B cell (primary cell): ENCODE data around the gene EBLN1. TPM values are rescaled to one million over a fixed set of nuclear protein-coding genes. Genes with fewer than 3 reads are reported as not detected.

Source experiments
- ATAC-seq: fragments of 200-7000 bp; cut with Tn5 transposase; one replicate; pipeline ENCODE4 v1.10.0; 2021; ENCODE audit warnings: low read depth, mild to moderate bottlenecking, moderate number of reproducible peaks, moderate library complexity
- CTCF ChIA-PET: fragments of 350-600 bp; sonication (Branson Sonifier 250); formaldehyde crosslinking; loops from one replicate; lab custom pipeline; 2021; ENCODE audit warnings: antibody characterized with exemption, inconsistent platforms; lab: Charles Lee
- POLR2A ChIA-PET: fragments of 350-600 bp; sonication (Branson Sonifier 250); formaldehyde crosslinking; loops from one replicate; lab custom pipeline; 2021; ENCODE audit warnings: antibody characterized with exemption; lab: Charles Lee
- DNase-seq: peaks from one replicate; pipeline ENCODE4 v3.0.0; 2013
- H2AFZ ChIP-seq: 2 replicates; pipeline ENCODE4 v1.6.1; 2012; ENCODE audit warnings: mild to moderate bottlenecking, low read depth, low read length; ENCODE audit not compliant: insufficient read depth, poor library complexity, severe bottlenecking
- H3K27ac ChIP-seq, 2 donors: 1 replicate in 1 of 2; 2 replicates in 1 of 2; pipeline ENCODE4 v1.5.1; 2012 to 2013; ENCODE audit warnings: low read length in 2 of 2, mild to moderate bottlenecking in 2 of 2, moderate library complexity in 1 of 2
- H3K27me3 ChIP-seq, 4 experiments: fragments of 200-600 bp in 1 of 4; sonication (generic) in 1 of 4; replicated peaks in 1 of 4; 1 replicate in 2 of 4; 2 replicates in 2 of 4; pipeline versions ENCODE4 v1.6.1 to v1.7.0; 2013 to 2016; ENCODE audit warnings: low read length in 3 of 4, mild to moderate bottlenecking in 2 of 4, mixed read lengths in 1 of 4, moderate library complexity in 1 of 4; ENCODE audit not compliant: insufficient read depth in 4 of 4, control insufficient read depth in 3 of 4; ENCODE audit errors: control extremely low read depth in 1 of 4
- H3K36me3 ChIP-seq, 2 experiments: replicated peaks in 1 of 2; 1 replicate in 1 of 2; 2 replicates in 1 of 2; pipeline versions ENCODE4 v1.6.1 to v1.7.1; 2013; ENCODE audit warnings: low read length in 1 of 2; ENCODE audit not compliant: insufficient read depth in 2 of 2, control insufficient read depth in 1 of 2; ENCODE audit errors: control extremely low read depth in 1 of 2, extremely low read depth in 1 of 2
- H3K4me1 ChIP-seq, 2 donors: fragments of 200-600 bp in 1 of 2; sonication (generic) in 1 of 2; 1 replicate in 1 of 2; 2 replicates in 1 of 2; pipeline versions ENCODE4 v1.5.1 to v1.6.1; 2013 to 2017; ENCODE audit warnings: low read length in 2 of 2; ENCODE audit not compliant: control insufficient read depth in 2 of 2, insufficient read depth in 2 of 2
- H3K4me2 ChIP-seq: replicated peaks from 2 replicates; pipeline ENCODE3; 2012; ENCODE audit warnings: mild to moderate bottlenecking, low read depth, low read length; ENCODE audit not compliant: poor library complexity, severe bottlenecking
- H3K4me3 ChIP-seq, 5 experiments: fragments of 200-600 bp in 1 of 5; sonication (generic) in 1 of 5; 1 replicate in 3 of 5; 2 replicates in 2 of 5; pipeline versions ENCODE4 v1.5.1 to v1.7.0; 2011 to 2016; ENCODE audit warnings: low read length in 4 of 5, mild to moderate bottlenecking in 4 of 5, low read depth in 2 of 5, control low read depth in 1 of 5, moderate library complexity in 1 of 5; ENCODE audit not compliant: insufficient read depth in 1 of 5; ENCODE audit errors: control extremely low read depth in 1 of 5, extremely low read depth in 1 of 5
- H3K79me2 ChIP-seq: fragments of 200-600 bp; sonication (generic); one replicate; pipeline ENCODE4 v1.6.0; 2016; ENCODE audit warnings: low read length; ENCODE audit not compliant: control insufficient read depth, insufficient read depth
- H3K9ac ChIP-seq: fragments of 200-600 bp; sonication (generic); 2 replicates; pipeline ENCODE4 v1.6.1; 2017; ENCODE audit warnings: mild to moderate bottlenecking, low read length, moderate library complexity
- H3K9me3 ChIP-seq, 3 donors: one replicate each; pipeline versions ENCODE4 v1.6.1 to v1.7.1; 2013; ENCODE audit warnings: low read length in 2 of 3; ENCODE audit not compliant: control insufficient read depth in 2 of 3, insufficient read depth in 1 of 3; ENCODE audit errors: control extremely low read depth in 1 of 3
- H4K20me1 ChIP-seq: 2 replicates; pipeline ENCODE4 v1.6.0; 2012; ENCODE audit warnings: mild to moderate bottlenecking, low read length; ENCODE audit not compliant: insufficient read depth, control insufficient read depth, poor library complexity, severe bottlenecking
- H3K27ac Mint-ChIP-seq: one replicate; pipeline ENCODE4 v1.8.0; 2021; ENCODE audit warnings: mixed read lengths
- H3K27me3 Mint-ChIP-seq: one replicate; pipeline ENCODE4 v1.8.0; 2021; ENCODE audit warnings: mixed read lengths
- H3K4me1 Mint-ChIP-seq: one replicate; pipeline ENCODE4 v1.8.0; 2021; ENCODE audit warnings: mixed read lengths
- H3K4me3 Mint-ChIP-seq: one replicate; pipeline ENCODE4 v1.8.0; 2021; ENCODE audit warnings: mixed read lengths
- H3K9me3 Mint-ChIP-seq: one replicate; pipeline ENCODE4 v1.8.0; 2022; ENCODE audit warnings: mixed read lengths; ENCODE audit not compliant: insufficient read depth
- CTCF ChIP-seq: fragments of 200-600 bp; IDR thresholded peaks from one replicate; pipeline ENCODE4 v1.8.0; 2022; ENCODE audit warnings: antibody characterized with exemption, mild to moderate bottlenecking
- EZH2 ChIP-seq: IDR thresholded peaks from 2 replicates; pipeline ENCODE4 v1.6.1; 2012; ENCODE audit warnings: borderline replicate concordance, low read depth, mild to moderate bottlenecking, moderate library complexity, low read length; ENCODE audit not compliant: insufficient read depth, poor library complexity, severe bottlenecking
- WGBS: methylation state at CpG from one replicate; pipeline ENCODE4 v1.1.5; 2013; ENCODE audit warnings: missing lambda C conversion rate; ENCODE audit not compliant: insufficient coverage; 5-methylcytosine and 5-hydroxymethylcytosine counted together
- intact Hi-C: fragments of 100-400 bp; cut with micrococcal nuclease; formaldehyde crosslinking; loops from one replicate; pipeline ENCODE4 v1.10.0; 2022
- polyA plus RNA-seq: library from polyadenylated mRNA; depleted of rRNA; stranded (reverse); fragments of >200 nt; gene quantifications from 2 replicates; pipeline ENCODE4 v1.2.3, GENCODE V29; 2012
- total RNA-seq, 2 donors: library from RNA; stranded (reverse); fragments of 120-200 nt in 1 of 2; gene quantifications; 1 replicate in 1 of 2; 2 replicates in 1 of 2; pipeline versions ENCODE4 v1.2.3 to v1.2.4, GENCODE V29; 2013 to 2022

Gene EBLN1
- total and polyA plus RNA-seq, 2 donors (not counting 1 experiment from before 2014, with no cell fraction given), result not detected

GRCh38 chr10:22171131-22171530 lies 46.7 kb downstream of the EBLN1 start:
- intact Hi-C loops, result no loop called here

GRCh38 chr10:22170582-22170981 lies 47.2 kb downstream of the EBLN1 start:
- Histone ChIP-seq H3K9me3 (peaks cover 0 to 8% (median 5%) of the 10 kb centered on the region in 3 donors), H2AFZ (no peak overlapping the region), H3K27me3 (peaks cover 0 to 4% (median 0%) of the 10 kb centered on the region in 4 experiments), H3K4me3 (no peak overlapping the region), H3K9ac (no peak overlapping the region), H4K20me1 (no peaks in the 10 kb centered on the region), H3K27ac (no peak overlapping the region), H3K4me2 (no peak overlapping the region), H3K36me3 (no peaks in the 10 kb centered on the region), H3K4me1 (no peaks in the 10 kb centered on the region), H3K79me2 (no peaks in the 10 kb centered on the region)
- H3K4me1 Mint-ChIP-seq, result no peaks in the 10 kb centered on the region
- ATAC-seq (no peak), DNase-seq (no peak)
- CTCF ChIA-PET, result interaction anchor here (0.6 kb wide), 1 partner anchor 13 kb away, joined by 3 read pairs; no protein-coding TSS in a partner anchor
- H3K27me3 Mint-ChIP-seq, result peaks cover 33% of the 10 kb centered on the region
- H3K4me3 Mint-ChIP-seq, result no peak overlapping the region
- TF ChIP-seq CTCF, result no peak
- TF ChIP-seq EZH2, result no peak
- no peak overlapping the region for H3K27ac Mint-ChIP-seq
- intact Hi-C loops, result no loop called here
- H3K9me3 Mint-ChIP-seq, result no peaks in the 10 kb centered on the region
- POLR2A ChIA-PET, result no interaction called here

More at GRCh38 chr10:22171131-22171530, 46.7 kb downstream of the EBLN1 start:
- no peaks in the 10 kb centered on the region for H3K36me3 ChIP-seq
- peaks cover 35% of the 10 kb centered on the region for H3K27me3 Mint-ChIP-seq
- H3K27me3 ChIP-seq, result peaks cover 0 to 4% (median under 1%) of the 10 kb centered on the region in 4 experiments
- WGBS, result no CpG with 5 or more reads among the region's 1 CpG
- no peak for ATAC-seq
- no peak overlapping the region for H3K9ac ChIP-seq
- H3K9me3 Mint-ChIP-seq, result no peaks in the 10 kb centered on the region
- H3K4me2 ChIP-seq, result no peak overlapping the region
- TF ChIP-seq EZH2 (no peak), CTCF (no peak)
- H3K4me1 ChIP-seq, result no peaks in the 10 kb centered on the region
- no peaks in the 10 kb centered on the region for H4K20me1 ChIP-seq
- ChIA-PET POLR2A (no interaction called here), CTCF (interaction anchor here (0.6 kb wide), 1 partner anchor 12 kb away, joined by 3 read pairs; no protein-coding TSS in a partner anchor)
- H3K27ac Mint-ChIP-seq, result no peak overlapping the region
- H3K4me1 Mint-ChIP-seq, result no peaks in the 10 kb centered on the region
- H3K79me2 ChIP-seq, result no peaks in the 10 kb centered on the region
- no peak overlapping the region for H3K27ac ChIP-seq
- H3K9me3 ChIP-seq, result peaks cover 0 to 8% (median 5%) of the 10 kb centered on the region in 3 donors
- no peak overlapping the region for H3K4me3 ChIP-seq
- no peak for DNase-seq
- no peak overlapping the region for H3K4me3 Mint-ChIP-seq
- H2AFZ ChIP-seq, result no peak overlapping the region
